Measurements from ENCODE around the gene NBEA. TPM values are rescaled to one million over a fixed set of nuclear protein-coding genes. Genes with fewer than 3 reads are reported as not detected.
A peak's percentile ranks its signal among the peaks of the same experiment; 100 is the strongest.

The NBEA gene
- total and polyA plus RNA-seq, 11 donors, result 5.0 to 39.2 (median 23.2) TPM

DNA sequence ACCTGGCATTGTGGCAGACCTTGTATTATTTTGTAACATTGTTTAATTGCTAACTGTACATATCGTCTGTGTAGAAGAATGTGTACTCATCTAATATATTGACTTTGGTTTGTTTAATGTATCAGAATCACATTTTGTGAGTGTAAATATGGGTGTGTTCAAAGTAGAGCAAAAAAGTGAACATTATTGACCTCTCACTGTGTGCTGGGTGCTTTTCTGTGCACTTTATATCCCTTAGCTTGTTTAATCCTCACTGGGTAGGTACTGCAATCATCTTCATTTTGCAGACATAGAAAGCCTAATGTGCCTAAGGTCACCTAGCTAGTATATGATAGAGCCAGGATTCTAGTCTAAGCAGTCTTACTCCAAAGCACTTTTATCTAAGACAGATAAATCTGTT is 289.4 kb downstream of the NBEA start:
- 86 to 92% (median 90%) methylated on average over 1 of the region's 1 CpG for WGBS, 4 donors
- Histone ChIP-seq H3K9me3 (no peaks in the 10 kb centered on the region), H3K27me3 (no peaks in the 10 kb centered on the region), H3K4me1 (no peaks in the 10 kb centered on the region), H3K36me3 (peaks cover 0 to 15% (median 0%) of the 10 kb centered on the region in 9 donors), H3K27ac (no peak overlapping the region), H3K4me3 (no peak overlapping the region)
- intact Hi-C loops (cut with DNase I), result loop anchor here in 1 of 10 donors (10.0 kb wide), 1 partner anchor 57 kb away; no protein-coding TSS in a partner anchor
- TF ChIP-seq POLR2A (IDR thresholded peaks at IDR 0.05), result no peak
- TF ChIP-seq, protein P1, sequence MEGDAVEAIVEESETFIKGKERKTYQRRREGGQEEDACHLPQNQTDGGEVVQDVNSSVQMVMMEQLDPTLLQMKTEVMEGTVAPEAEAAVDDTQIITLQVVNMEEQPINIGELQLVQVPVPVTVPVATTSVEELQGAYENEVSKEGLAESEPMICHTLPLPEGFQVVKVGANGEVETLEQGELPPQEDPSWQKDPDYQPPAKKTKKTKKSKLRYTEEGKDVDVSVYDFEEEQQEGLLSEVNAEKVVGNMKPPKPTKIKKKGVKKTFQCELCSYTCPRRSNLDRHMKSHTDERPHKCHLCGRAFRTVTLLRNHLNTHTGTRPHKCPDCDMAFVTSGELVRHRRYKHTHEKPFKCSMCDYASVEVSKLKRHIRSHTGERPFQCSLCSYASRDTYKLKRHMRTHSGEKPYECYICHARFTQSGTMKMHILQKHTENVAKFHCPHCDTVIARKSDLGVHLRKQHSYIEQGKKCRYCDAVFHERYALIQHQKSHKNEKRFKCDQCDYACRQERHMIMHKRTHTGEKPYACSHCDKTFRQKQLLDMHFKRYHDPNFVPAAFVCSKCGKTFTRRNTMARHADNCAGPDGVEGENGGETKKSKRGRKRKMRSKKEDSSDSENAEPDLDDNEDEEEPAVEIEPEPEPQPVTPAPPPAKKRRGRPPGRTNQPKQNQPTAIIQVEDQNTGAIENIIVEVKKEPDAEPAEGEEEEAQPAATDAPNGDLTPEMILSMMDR (IDR thresholded peaks at IDR 0.05), result no peak
- no peak for ATAC-seq
- DNase-seq, result no peak

DNA sequence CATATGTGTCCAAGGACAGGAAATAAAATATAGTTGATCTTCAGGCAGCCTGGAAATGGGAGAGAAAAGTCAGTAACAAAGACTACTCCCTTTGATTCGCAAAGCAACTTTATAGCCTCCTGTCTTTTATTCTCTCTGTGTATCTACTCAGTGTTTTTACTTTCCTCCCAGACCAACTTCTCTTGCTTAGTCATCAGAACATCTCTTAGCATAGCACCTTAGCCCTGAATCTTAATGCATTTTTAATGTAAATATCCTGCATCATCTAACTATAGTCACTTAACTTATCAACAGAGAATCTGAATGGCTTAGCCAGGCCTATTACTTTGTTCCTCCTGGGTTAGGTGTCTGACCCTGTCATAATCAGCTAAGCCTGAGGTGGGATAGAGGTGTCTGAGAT is 296.2 kb downstream of the NBEA start:
- Histone ChIP-seq H3K4me1 (no peaks in the 10 kb centered on the region), H3K4me3 (no peak overlapping the region), H3K9me3 (no peaks in the 10 kb centered on the region), H3K27ac (no peak overlapping the region), H3K36me3 (peaks cover 0 to 10% (median 0%) of the 10 kb centered on the region in 9 donors), H3K27me3 (no peaks in the 10 kb centered on the region)
- ATAC-seq (no peak), DNase-seq (no peak)
- intact Hi-C loops (cut with DNase I), result loop anchor here in 1 of 10 donors (10.0 kb wide), 1 partner anchor 63 kb away; no protein-coding TSS in a partner anchor
- 90 to 100% (median 95%) methylated on average over 1 of the region's 1 CpG for WGBS, 4 donors
- no peak for TF ChIP-seq POLR2A (IDR thresholded peaks at IDR 0.05)
- TF ChIP-seq, protein P1 (IDR thresholded peaks at IDR 0.05), result no peak

DNA sequence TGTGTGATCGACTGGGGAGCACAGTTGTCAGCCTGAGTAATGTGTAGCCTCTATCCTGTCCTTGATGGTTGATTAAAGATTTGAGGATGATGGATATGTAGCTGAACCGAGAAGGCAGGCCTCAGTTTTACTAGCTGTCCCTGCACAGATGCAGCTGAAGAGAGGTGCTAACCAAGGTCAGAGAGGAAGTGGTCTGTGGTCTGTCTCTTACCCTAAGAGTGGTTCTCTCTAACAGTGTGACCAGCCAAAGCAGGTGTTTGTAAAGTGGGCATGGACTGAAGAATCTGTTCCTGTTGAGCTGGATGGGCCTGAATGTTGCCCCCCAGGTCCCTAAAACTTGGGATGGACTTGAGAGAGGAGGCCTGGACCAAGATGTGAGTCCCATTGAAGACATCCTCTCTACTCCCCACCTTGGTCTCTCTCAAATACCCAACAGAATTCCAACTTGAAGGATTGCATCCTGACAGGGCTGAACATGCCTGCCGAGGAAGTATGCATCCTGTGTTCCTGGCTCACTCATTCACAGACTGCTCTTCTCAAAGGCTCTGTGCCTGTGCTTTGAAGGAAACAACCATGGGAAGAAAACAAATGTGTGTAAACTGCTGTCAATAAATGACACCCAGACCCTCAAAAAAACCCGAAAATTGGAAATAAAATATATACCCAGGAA is 310.6 kb downstream of the NBEA start:
- Histone ChIP-seq H3K27ac (no peak overlapping the region), H3K9me3 (peaks cover 0 to 9% (median 0%) of the 10 kb centered on the region in 12 donors), H3K4me3 (no peak overlapping the region), H3K27me3 (no peaks in the 10 kb centered on the region), H3K36me3 (peaks cover 0 to 22% (median 8%) of the 10 kb centered on the region in 9 donors), H3K4me1 (no peaks in the 10 kb centered on the region)
- ATAC-seq (no peak), DNase-seq (no peak)
- WGBS, 4 donors, result 82 to 90% (median 85%) methylated on average over 3 to 4 of the region's 4 CpGs
- intact Hi-C loops (cut with DNase I), result loop anchor here in 1 of 10 donors (10.0 kb wide), 1 partner anchor 62 kb away; no protein-coding TSS in a partner anchor
- TF ChIP-seq, protein P1 (IDR thresholded peaks at IDR 0.05), result no peak
- TF ChIP-seq POLR2A (IDR thresholded peaks at IDR 0.05), result no peak

DNA sequence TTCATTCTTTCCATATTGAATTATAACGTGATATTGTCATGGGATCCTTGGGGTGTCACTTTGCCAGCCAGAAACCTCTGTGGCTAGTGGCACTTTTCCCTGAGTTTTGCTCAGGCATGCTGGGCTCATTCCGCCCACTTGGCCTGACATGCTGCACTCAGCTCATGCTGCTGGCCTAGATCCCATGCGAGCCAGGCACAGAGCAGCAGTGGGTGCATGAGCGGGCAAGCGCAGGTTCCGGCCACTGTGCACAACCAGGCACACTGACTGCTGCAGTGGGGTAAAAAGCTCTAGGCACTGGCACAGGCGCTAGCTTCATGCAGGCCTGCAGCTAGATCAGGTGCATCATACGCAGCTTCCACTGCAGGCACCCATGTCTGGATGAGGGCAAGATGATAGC is 313.2 kb downstream of the NBEA start:
- Histone ChIP-seq H3K36me3 (peaks cover 0 to 22% (median 8%) of the 10 kb centered on the region in 9 donors), H3K4me1 (no peaks in the 10 kb centered on the region), H3K27ac (no peak overlapping the region), H3K9me3 (no peaks in the 10 kb centered on the region), H3K4me3 (no peak overlapping the region), H3K27me3 (no peaks in the 10 kb centered on the region)
- peak in 1 of 5 donors; percentile 23 for DNase-seq
- peak; percentile 58 to 79 (median 67) for ATAC-seq
- TF ChIP-seq, protein P1 (IDR thresholded peaks at IDR 0.05), result no peak
- TF ChIP-seq POLR2A (IDR thresholded peaks at IDR 0.05), result no peak
- intact Hi-C loops (cut with DNase I), result loop anchor here in 1 of 10 donors (10.0 kb wide), 1 partner anchor 60 kb away; no protein-coding TSS in a partner anchor
- WGBS, 4 donors, result 82 to 98% (median 90%) methylated on average over 4 to 8 of the region's 8 CpGs

Data from heart left ventricle (tissue), 16 donors.